SH-SY5Y (cell line): ENCODE data around the gene IYD.

Experiments
- GATA2 ChIP-seq: IDR thresholded peaks from 2 replicates; pipeline ENCODE4 v1.6.1; 2011; ENCODE audit warnings: mild to moderate bottlenecking, low read depth, low read length
- GATA3 ChIP-seq: IDR thresholded peaks from 2 replicates; pipeline ENCODE4 v1.6.1; 2011; ENCODE audit warnings: low read depth, mild to moderate bottlenecking, low read length, moderate library complexity

DNA sequence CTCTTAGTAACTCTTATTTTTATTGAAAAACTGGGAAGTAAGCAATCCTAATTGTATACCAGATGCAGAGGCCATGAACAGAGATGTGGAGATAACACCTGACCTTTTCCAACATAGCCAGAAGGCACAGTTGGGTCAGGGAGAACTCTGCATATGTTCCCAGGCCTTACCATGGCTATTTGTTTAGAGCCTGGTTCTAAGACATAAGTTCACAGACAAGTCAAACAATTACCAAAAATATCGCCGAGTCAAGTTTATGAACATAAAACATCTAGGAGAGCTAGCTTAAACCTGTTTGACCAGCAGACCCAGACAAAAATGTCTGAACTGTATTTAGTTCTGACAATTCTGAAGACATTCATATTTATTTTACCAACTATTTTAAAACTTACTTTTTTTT lies 26.7 kb upstream of the IYD start:
- TF ChIP-seq GATA2, result no peak
- TF ChIP-seq GATA3, result no peak
